ENCODE data around the gene SEC24A. TPM values are rescaled to one million over a fixed set of nuclear protein-coding genes. Genes with fewer than 3 reads are reported as not detected.
"Not testable (repeated sequence)": the region's sequence is repeated elsewhere in the genome, so short reads cannot be mapped to it uniquely, and the experiment has no call there.

The SEC24A gene
- total RNA-seq (2014; rRNA removed; shearing (Covaris generic)) = 16.4 and 23.3 TPM in 2 replicates

- peak; percentile 93 for DNase-seq (ENCODE audit: low spot score)
These were observed at the start of gene SEC24A for GRCh38 chr5:134648425-134649162. TSS of gene SEC24A (plus strand) at chr5:134648785. CDS start at chr5:134649077, 292 bp downstream.

GRCh38 chr5:134599820-134600219 lies 48.8 kb upstream of the SEC24A start:
- DNase-seq (ENCODE audit: low spot score) = not testable (repeated sequence)

- DNase-seq (ENCODE audit: low spot score) = no peak
These were observed 48.0 kb upstream of the SEC24A start for GRCh38 chr5:134600600-134600999.

GRCh38 chr5:134603059-134603458 lies 45.5 kb upstream of the SEC24A start:
- DNase-seq (ENCODE audit: low spot score) = no peak

GRCh38 chr5:134604908-134605307 lies 43.7 kb upstream of the SEC24A start:
- no peak for DNase-seq (ENCODE audit: low spot score)

GRCh38 chr5:134606726-134607125 lies 41.9 kb upstream of the SEC24A start:
- DNase-seq (ENCODE audit: low spot score) = no peak

GRCh38 chr5:134608555-134608954 lies 40.0 kb upstream of the SEC24A start:
- DNase-seq (ENCODE audit: low spot score) = no peak

GRCh38 chr5:134609232-134609851 lies 39.2 kb upstream of the SEC24A start:
- DNase-seq (ENCODE audit: low spot score) = no peak

GRCh38 chr5:134610725-134611124 lies 37.9 kb upstream of the SEC24A start:
- DNase-seq (ENCODE audit: low spot score) = no peak

- DNase-seq (ENCODE audit: low spot score) = no peak
These were observed 37.1 kb upstream of the SEC24A start for GRCh38 chr5:134611515-134611914.

GRCh38 chr5:134614450-134615085 lies 34.0 kb upstream of the SEC24A start:
- DNase-seq (ENCODE audit: low spot score) = no peak

- DNase-seq (ENCODE audit: low spot score) = no peak
These were observed 28.0 kb upstream of the SEC24A start for GRCh38 chr5:134620634-134621033.

- DNase-seq (ENCODE audit: low spot score) = no peak
These were observed 23.0 kb upstream of the SEC24A start for GRCh38 chr5:134625559-134625958.

- no peak for DNase-seq (ENCODE audit: low spot score)
These were observed 22.1 kb upstream of the SEC24A start for GRCh38 chr5:134626369-134627014.

- DNase-seq (ENCODE audit: low spot score) = no peak
These were observed 14.4 kb upstream of the SEC24A start for GRCh38 chr5:134634227-134634626.

- DNase-seq (ENCODE audit: low spot score) = not testable (repeated sequence)
These were observed 13.2 kb upstream of the SEC24A start for GRCh38 chr5:134635366-134635765.

GRCh38 chr5:134637116-134637721 lies 11.4 kb upstream of the SEC24A start:
- no peak for DNase-seq (ENCODE audit: low spot score)

GRCh38 chr5:134638760-134639201 lies 9.8 kb upstream of the SEC24A start:
- DNase-seq (ENCODE audit: low spot score) = no peak

- no peak for DNase-seq (ENCODE audit: low spot score)
These were observed 5.6 kb upstream of the SEC24A start for GRCh38 chr5:134642931-134643530.

GRCh38 chr5:134647750-134648424 lies 698 bp upstream of the SEC24A start:
- peak; percentile 12 for DNase-seq (ENCODE audit: low spot score)
